Measurements from ENCODE around the gene ARL11.
"Not testable (repeated sequence)": the region's sequence is repeated elsewhere in the genome, so short reads cannot be mapped to it uniquely, and the experiment has no call there.

Gene ARL11

GRCh38 chr13:49627831-49628652 is at the start of gene ARL11:
Gene ARL11 (plus strand): TSS chr13:49628507. CDS start chr13:49630448, 1,941 bp downstream.
- DNase-seq (ENCODE audit: extremely low spot score, insufficient read length, low read depth): peak; percentile 77
- peak; percentile 88 for FAIRE-seq

GRCh38 chr13:49579501-49579900 is 48.8 kb upstream of the ARL11 start:
- FAIRE-seq (no peak), DNase-seq (ENCODE audit: extremely low spot score, insufficient read length, low read depth) (no peak)

GRCh38 chr13:49580980-49581680 is 47.2 kb upstream of the ARL11 start:
- DNase-seq (ENCODE audit: extremely low spot score, insufficient read length, low read depth) (no peak), FAIRE-seq (no peak)

- no peak for DNase-seq (ENCODE audit: extremely low spot score, insufficient read length, low read depth)
- FAIRE-seq: no peak
Observed at GRCh38 chr13:49584771-49585182, 43.5 kb upstream of the ARL11 start.

- peak; percentile 86 for DNase-seq (ENCODE audit: extremely low spot score, insufficient read length, low read depth)
- peak; percentile 73 for FAIRE-seq
Observed at GRCh38 chr13:49585220-49586157, 42.8 kb upstream of the ARL11 start, which contains the start of gene RCBTB1. Gene RCBTB1 (minus strand): TSS chr13:49585558. CDS start chr13:49567279, 18,279 bp downstream.

- FAIRE-seq (no peak), DNase-seq (ENCODE audit: extremely low spot score, insufficient read length, low read depth) (no peak)
Observed at GRCh38 chr13:49586717-49587116, 41.6 kb upstream of the ARL11 start.

- FAIRE-seq (no peak), DNase-seq (ENCODE audit: extremely low spot score, insufficient read length, low read depth) (no peak)
Observed at GRCh38 chr13:49587311-49587847, 40.9 kb upstream of the ARL11 start.

GRCh38 chr13:49590714-49591113 is 37.6 kb upstream of the ARL11 start:
- not testable (repeated sequence) for DNase-seq (ENCODE audit: extremely low spot score, insufficient read length, low read depth)

GRCh38 chr13:49593876-49594275 is 34.4 kb upstream of the ARL11 start:
- FAIRE-seq; DNase-seq (ENCODE audit: extremely low spot score, insufficient read length, low read depth): not testable (repeated sequence)

More at GRCh38 chr13:49590714-49591113, 37.6 kb upstream of the ARL11 start:
- not testable (repeated sequence) for FAIRE-seq

- FAIRE-seq (no peak), DNase-seq (ENCODE audit: extremely low spot score, insufficient read length, low read depth) (no peak)
Observed at GRCh38 chr13:49594576-49594975, 33.7 kb upstream of the ARL11 start.

- FAIRE-seq (no peak), DNase-seq (ENCODE audit: extremely low spot score, insufficient read length, low read depth) (no peak)
Observed at GRCh38 chr13:49596221-49596620, 32.1 kb upstream of the ARL11 start.

- DNase-seq (ENCODE audit: extremely low spot score, insufficient read length, low read depth): no peak
- no peak for FAIRE-seq
Observed at GRCh38 chr13:49597043-49597641, 31.2 kb upstream of the ARL11 start.

- FAIRE-seq: no peak
- no peak for DNase-seq (ENCODE audit: extremely low spot score, insufficient read length, low read depth)
Observed at GRCh38 chr13:49602005-49602404, 26.3 kb upstream of the ARL11 start.

GRCh38 chr13:49602615-49603014 is 25.7 kb upstream of the ARL11 start:
- not testable (repeated sequence) for FAIRE-seq; DNase-seq (ENCODE audit: extremely low spot score, insufficient read length, low read depth)

GRCh38 chr13:49604570-49604969 is 23.7 kb upstream of the ARL11 start:
- DNase-seq (ENCODE audit: extremely low spot score, insufficient read length, low read depth) (no peak), FAIRE-seq (no peak)

GRCh38 chr13:49606747-49607648 is 21.3 kb upstream of the ARL11 start:
- peak; percentile 98 for FAIRE-seq

GRCh38 chr13:49607761-49608160 is 20.5 kb upstream of the ARL11 start:
- FAIRE-seq (no peak), DNase-seq (ENCODE audit: extremely low spot score, insufficient read length, low read depth) (no peak)

More at GRCh38 chr13:49606747-49607648, 21.3 kb upstream of the ARL11 start:
- DNase-seq (ENCODE audit: extremely low spot score, insufficient read length, low read depth): peak; percentile 62

GRCh38 chr13:49608651-49609331 is 19.5 kb upstream of the ARL11 start:
- DNase-seq (ENCODE audit: extremely low spot score, insufficient read length, low read depth) (no peak), FAIRE-seq (no peak)
